Glomerular endothelial cell (primary cell): ENCODE measurements around the gene HDLBP. TPM values are rescaled to one million over a fixed set of nuclear protein-coding genes. Genes with fewer than 3 reads are reported as not detected.
"Not testable (repeated sequence)": the region's sequence is repeated elsewhere in the genome, so short reads cannot be mapped to it uniquely, and the experiment has no call there.

Experiments
- DNase-seq: peaks from one replicate; pipeline ENCODE4 v3.0.0-alpha.2; 2011; ENCODE audit warnings: low read depth, low spot score; ENCODE audit errors: extremely low read depth
- total RNA-seq: library from RNA; depleted of rRNA; stranded (reverse); fragments of >200 nt; gene quantifications from 2 replicates; pipeline ENCODE4 v1.2.3, GENCODE V29; 2015

Gene HDLBP
- total RNA-seq, 1 donor from 2014 or later, result 627 TPM

DNA sequence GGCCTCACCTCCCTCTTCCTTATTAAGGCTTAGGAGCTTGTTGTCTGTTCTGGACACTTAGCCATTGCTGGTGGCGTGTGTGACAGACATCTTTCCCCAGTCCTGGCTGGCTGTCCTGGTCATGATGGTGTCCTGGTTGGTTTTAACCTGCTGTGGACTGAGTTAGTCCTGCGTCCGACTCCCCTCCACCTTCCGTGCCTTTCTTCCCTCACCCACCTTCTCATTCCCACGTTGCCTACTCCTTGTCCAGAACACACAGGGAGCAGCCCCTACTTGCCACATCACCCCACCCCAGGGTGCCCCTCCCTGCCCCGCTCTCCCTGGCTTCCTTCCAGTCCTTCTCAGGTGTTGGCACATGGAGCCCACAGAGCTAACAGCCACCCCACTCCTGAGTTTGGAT is 117.5 kb downstream of the HDLBP start:
- no peak for DNase-seq

DNA sequence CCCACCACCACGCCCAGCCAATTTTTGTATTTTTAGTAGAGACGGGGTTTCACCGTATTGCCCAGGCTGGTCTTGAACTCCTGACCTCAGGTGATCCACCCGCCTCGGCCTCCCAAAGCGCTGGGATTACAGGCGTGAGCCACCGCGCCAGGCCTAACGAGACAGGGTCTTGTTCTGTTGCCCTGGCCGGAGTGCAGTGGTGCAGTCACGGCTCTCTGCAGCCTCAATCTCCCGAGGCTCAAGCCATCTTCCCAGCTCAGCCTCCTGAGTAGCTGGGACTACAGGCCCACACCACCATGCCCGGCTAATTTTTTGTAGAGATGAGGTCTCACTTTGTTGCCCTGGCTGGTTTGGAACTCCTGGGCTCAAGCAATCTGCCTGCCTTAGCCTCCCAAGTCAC is 118.2 kb downstream of the HDLBP start:
- DNase-seq, result not testable (repeated sequence)

DNA sequence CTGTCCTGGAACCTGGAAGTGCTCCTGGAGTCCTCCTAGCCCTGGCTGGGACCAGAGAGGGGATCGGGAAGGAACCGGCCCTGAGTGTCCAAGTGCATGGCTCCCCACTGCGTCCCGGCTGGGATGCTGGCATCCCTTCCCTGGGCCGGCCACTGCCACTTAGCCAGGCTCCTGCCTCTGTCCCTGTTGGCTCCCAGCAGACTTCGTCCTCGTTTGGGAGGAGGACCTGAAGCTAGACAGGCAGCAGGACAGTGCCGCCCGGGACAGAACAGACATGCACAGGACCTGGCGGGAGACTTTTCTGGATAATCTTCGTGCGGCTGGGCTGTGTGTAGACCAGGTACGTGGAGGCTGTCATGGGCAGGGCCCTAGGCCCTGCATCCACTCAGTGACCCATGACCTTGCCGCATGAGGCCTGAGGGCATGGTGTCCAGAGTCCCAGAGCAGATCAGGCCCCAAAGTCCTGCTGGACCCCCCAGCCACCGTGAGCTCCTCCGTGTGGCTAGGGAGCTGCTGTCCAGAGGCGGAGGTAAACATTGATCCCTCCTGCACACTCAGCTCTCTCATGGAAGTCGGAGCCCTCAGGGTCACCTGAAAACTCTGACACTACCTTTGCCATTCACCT is 119.9 kb downstream of the HDLBP start:
- no peak for DNase-seq

DNA sequence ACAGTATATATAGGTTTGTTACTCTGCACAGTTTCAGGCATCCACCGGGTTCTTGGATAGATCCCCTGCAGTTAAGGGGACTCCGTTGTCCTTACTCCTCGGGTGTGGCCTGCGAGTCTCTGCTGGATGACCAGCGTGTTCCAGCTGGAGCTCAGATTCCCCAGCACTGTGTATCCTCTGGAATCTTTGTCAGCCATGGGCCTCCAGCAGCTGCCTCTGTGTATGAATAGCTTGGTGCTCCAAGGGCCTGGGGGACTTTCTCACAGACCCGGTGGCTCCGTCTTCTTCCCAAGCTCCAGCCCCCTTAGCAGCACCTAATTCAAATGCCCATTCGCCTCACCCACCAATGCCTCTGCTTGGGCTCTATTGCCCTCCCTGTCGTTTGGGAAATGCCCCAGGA is 120.7 kb downstream of the HDLBP start:
- DNase-seq, result no peak

GRCh38 chr2:241193271-241193670 is 122.2 kb downstream of the HDLBP start:
- DNase-seq, result no peak

DNA sequence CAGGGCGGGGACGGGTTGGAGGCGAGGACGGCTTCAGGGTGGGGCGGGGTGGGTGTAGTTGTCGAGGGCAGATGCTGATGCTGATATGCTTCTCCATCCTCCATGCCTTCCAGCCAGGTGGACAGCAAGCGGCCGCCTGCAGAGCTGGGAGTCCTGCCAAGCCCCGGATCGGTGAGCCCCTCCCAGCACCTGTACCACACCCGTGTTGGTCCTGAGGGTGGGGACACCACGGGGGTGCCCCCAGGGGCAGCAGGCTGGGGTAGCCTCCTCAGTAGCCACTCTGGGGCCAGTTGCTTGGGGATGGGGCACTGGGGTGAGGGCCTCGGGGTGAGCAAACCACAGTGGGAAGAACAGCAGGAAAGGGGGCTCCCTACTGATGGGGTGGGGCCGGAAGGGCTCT is 124.4 kb downstream of the HDLBP start:
- DNase-seq, result no peak

GRCh38 chr2:241190291-241190981 is 125.0 kb downstream of the HDLBP start:
- no peak for DNase-seq

DNA sequence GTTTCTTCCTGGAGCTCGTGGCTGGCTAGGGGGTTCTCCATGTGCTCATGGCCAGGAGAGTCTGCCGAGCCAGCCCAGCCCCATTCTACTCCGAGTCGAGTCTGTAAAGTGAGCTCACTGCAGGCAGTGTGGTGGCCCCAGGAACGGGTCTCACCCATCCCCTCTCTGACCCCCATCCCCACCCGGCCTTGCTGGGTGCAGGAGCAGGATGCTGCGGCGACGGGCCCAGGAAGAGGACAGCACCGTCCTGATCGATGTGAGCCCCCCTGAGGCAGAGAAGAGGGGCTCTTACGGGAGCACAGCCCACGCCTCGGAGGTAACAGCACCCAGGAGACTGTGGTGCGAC is 125.6 kb downstream of the HDLBP start:
- no peak for DNase-seq

GRCh38 chr2:241189093-241189855 is 126.2 kb downstream of the HDLBP start:
- DNase-seq, result no peak

- no peak for DNase-seq
Observed at GRCh38 chr2:241188361-241189092, 126.9 kb downstream of the HDLBP start, which contains the start of gene ANO7. ANO7 (plus strand) TSS chr2:241188677; CDS start chr2:241190064, 1,387 bp downstream.

DNA sequence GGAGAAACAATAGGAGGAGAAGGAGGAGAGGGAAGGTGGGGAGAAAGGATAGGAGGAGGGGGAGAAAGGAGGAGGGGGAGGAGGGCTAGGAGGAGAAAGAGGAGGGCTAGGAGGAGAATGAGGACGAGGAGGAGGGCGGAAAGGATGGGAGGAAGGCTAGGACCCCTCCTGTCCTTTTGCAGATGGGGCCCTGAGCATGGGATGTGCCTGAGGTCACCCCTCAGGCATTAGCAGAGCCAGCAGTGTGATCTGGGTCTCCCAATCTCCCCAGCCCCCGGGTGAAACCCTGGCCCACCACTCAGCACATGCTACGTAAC is 127.6 kb downstream of the HDLBP start:
- DNase-seq, result no peak

DNA sequence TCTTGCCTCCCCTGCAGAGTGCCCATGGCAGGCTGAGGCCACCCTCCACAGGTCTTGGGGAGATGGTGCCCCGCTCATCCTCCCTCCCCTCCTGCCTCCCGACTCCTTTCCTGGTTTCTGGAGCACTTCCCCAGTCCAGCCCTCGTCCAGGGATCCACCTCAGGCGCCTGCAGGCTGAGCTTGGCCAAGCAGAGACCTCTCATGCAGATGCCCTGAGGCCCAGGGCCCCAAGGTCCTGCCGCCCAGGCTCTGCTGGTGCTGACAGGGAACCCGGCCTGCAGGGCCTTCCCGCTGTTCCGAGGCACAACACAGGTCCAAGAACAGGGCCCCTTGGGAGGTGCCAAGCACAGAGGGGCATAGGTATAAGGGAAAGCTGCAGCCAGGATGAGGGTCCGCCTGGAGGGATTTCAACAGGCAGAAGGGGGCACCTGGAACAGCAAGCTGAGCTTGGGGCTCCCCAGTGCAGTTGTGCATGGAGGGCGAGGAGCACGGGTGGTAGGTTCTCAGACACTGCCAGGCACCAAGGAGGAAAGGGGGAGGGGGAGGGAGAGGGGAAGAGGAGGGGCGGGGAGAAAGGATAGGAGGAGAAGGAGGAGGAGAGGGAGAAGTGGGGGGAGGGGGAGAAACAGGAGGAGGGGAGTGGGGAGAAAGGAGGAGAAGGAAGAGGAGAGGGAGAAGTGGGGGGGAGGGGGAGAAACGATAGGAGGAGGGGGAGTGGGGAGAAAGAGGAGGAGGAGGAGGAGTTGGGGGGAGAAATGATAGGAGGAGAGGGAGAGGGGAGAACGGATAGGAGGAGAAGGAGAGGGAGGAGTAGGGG is 128.2 kb downstream of the HDLBP start:
- no peak for DNase-seq

DNA sequence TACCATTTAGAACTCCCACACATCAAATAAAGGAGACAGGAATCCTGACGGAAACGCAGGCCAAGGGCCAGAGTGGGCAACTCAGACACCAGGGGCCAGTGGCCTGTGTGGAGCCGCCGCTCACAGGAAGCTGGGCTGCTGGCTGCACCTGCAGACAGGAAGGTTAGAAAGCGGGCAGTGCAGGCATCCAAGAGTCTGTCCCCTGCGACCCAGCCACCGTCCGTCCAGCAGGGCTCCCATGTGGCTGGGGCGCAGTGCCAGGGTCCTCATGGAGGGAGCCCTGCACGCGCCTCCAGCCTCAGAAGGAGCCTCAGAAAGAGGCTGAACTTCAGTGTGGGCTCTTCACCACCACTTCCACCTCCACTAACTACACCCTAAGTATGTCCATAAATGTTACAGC is 129.5 kb downstream of the HDLBP start:
- DNase-seq, result no peak

DNA sequence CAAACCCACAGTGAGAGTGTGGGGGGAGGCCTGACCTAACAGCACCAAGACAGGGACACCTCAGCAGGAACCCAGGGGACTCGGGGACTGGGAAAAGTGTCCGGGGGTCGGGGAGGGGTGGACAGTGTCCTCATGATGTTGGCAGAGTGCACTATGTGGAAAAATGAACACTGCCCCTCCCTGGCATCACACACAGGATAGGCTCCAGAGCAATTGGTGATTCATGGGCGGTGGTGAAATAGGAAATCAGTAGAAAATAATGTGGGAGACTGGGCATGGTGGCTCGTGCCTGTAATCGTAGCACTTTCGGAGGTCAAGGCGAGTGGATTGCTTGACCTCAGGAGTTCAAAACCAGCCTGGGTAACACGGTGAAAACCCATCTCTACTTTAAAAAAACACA is 130.6 kb downstream of the HDLBP start:
- no peak for DNase-seq

GRCh38 chr2:241183221-241183620 is 132.3 kb downstream of the HDLBP start:
- DNase-seq, result no peak

GRCh38 chr2:241182531-241183133 is 132.8 kb downstream of the HDLBP start:
- no peak for DNase-seq

GRCh38 chr2:241182126-241182525 is 133.3 kb downstream of the HDLBP start:
- DNase-seq, result no peak

DNA sequence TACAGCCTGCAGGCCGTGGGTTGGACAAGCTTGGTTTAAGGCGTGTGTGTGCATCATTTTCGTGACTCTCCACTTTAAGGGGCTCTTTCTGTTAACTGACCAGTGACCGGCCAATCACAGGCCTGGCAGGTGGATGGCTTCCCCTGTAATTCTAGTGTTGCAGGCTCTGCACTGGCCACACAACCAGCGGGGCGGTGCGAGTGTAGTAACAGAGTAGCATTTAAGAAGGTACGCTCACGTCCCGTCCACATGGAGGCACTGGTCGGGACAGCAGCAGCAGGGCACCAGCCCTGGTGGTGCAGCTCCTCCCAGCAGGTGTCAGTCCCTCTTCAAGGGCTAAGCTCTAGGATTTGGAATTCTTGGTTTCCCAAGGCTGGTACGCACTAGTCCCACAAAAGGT is 135.0 kb downstream of the HDLBP start:
- DNase-seq, result no peak

- DNase-seq, result no peak
Observed at GRCh38 chr2:241179899-241180298, 135.6 kb downstream of the HDLBP start.

DNA sequence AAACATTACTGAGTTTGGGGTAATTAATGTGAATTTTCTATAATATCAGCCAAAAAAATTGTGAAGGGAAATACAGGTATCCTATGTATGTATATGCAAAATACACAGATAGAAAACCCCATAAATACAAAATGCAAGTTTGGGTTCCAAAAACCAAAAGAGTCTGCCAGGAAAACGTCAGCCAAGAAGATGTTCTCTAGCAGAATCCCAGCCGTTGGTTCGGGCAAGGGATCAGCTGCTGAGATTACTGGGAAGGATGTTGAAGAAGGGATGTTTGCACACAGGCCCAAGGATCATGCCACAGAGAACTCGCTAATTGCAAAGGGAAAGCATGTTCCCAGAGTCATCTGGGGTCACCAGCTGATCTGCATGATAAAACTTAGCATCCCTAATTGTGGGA is 136.5 kb downstream of the HDLBP start:
- DNase-seq, result no peak
